Stimulated activated naive CD8-positive, alpha-beta T cell treated with anti-CD3 and anti-CD28 coated beads, Interleukin-15, Interleukin-2, amounts not matched to agents 100 ng/mL and 50 ng/mL, for 24 hours (primary cell): ENCODE data around the gene HYLS1.

ENCODE experiments used
- H3K27ac Mint-ChIP-seq: one replicate; pipeline ENCODE4 v1.8.0; 2021; ENCODE audit warnings: mild to moderate bottlenecking, mixed read lengths
- H3K27me3 Mint-ChIP-seq: one replicate; pipeline ENCODE4 v1.8.0; 2021; ENCODE audit warnings: mixed read lengths
- H3K36me3 Mint-ChIP-seq: one replicate; pipeline ENCODE4 v1.8.0; 2021; ENCODE audit warnings: low read depth, mixed read lengths
- H3K4me1 Mint-ChIP-seq: one replicate; pipeline ENCODE4 v1.8.0; 2021; ENCODE audit warnings: low read depth, mixed read lengths
- H3K4me3 Mint-ChIP-seq: one replicate; pipeline ENCODE4 v1.8.0; 2021; ENCODE audit warnings: mild to moderate bottlenecking, mixed read lengths
- H3K9me3 Mint-ChIP-seq: one replicate; pipeline ENCODE4 v1.8.0; 2021; ENCODE audit warnings: mixed read lengths

HYLS1 gene

DNA sequence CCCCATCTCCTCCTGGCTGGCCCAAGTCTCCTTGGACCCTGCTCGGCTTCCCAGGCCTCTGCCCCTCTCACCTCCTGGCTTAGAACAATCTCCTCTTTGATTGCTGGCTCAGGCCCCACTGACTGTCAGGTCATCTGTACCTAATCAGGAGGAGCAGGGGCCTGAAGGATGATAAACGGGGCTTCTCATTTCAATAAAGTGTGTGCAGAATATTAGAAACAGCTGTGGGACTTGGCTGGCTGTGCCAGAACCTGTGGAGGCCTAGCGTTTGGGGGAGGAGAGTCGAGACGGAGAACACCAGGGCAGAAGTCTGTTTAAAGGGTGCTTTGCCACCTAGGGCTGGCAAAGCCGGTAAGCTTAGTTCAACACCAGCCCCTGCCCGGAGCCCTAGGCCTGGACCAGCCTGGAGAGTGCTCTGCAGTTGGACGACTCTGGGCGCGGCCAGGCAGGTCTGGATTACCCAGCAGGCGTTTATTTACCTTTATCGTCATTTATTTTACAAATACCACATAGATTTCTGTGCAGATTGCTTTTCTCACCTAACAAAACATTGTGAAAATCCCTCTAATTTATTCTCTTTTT lies 48.2 kb downstream of the HYLS1 start:
- Mint-ChIP-seq H3K27me3 (no peaks in the 10 kb centered on the region), H3K4me3 (no peak overlapping the region), H3K36me3 (no peaks in the 10 kb centered on the region), H3K4me1 (peaks cover 8% of the 10 kb centered on the region), H3K27ac (no peak overlapping the region), H3K9me3 (no peaks in the 10 kb centered on the region)

DNA sequence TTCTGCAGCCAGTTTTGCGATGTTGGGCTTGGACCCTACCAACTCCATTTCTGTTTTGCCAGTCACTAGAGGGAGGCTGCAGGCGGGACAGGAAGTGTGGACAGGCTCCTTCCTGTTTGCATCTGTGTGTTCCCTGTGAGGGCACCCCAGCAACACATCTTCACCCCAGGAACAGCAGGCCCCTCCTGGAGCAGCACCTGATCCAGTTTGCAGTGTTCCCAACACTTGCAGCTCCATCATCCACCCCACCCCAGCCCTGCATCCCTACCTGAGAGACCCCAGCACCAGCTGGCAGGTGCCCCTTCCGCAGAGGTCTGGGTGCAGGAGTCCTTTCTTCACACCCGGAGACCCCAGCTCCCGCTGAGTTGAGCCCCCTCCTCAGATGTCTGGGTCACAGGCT lies 51.0 kb downstream of the HYLS1 start:
- no peaks in the 10 kb centered on the region for H3K9me3 Mint-ChIP-seq
- H3K4me1 Mint-ChIP-seq = peaks cover 6% of the 10 kb centered on the region
- H3K4me3 Mint-ChIP-seq = no peak overlapping the region
- no peaks in the 10 kb centered on the region for H3K36me3 Mint-ChIP-seq
- H3K27ac Mint-ChIP-seq = no peak overlapping the region
- H3K27me3 Mint-ChIP-seq = no peaks in the 10 kb centered on the region

DNA sequence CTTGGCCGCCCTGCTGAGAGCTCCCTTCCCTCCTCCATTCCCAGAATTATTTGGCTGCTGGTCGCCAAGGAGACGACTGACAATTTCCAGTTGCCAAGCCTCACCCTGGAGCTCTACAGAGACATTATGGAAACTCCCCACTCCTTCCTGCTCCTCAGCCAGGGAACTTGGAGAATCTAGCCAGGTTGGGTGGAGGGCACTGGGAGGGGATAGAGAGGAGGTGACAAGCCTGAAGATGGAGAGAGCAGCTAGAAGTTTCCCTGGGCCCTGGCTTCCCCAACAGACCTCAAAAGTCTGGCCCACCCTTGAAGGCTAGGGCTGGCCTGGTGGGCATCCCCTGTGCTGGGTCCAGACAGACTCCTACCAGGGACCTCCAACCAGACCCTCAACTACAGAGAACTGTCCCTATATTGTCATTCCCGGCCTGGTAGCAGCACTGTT lies 51.6 kb downstream of the HYLS1 start:
- Mint-ChIP-seq H3K9me3 (no peaks in the 10 kb centered on the region), H3K4me1 (peaks cover 5% of the 10 kb centered on the region), H3K4me3 (no peak overlapping the region), H3K27me3 (no peaks in the 10 kb centered on the region), H3K27ac (no peak overlapping the region), H3K36me3 (no peaks in the 10 kb centered on the region)

DNA sequence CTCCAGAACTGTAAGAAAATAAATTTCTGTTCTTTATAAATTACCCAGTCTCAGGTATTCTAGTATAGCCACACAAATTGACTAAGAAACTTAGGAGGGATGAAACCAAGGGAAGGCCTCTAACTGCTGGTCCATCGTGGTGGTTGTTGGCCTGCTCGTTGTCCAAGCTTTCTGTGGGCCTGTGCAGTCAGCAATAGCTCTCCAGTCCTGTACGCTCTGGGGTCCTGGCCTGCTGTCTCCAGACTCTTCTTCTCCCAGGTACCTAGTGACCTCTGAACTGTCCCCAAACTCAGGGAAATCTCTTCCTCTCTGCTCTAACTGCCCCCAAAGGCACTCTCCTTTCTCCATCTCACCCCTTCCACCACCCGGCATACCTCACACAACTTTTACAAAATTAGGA lies 52.7 kb downstream of the HYLS1 start:
- H3K27me3 Mint-ChIP-seq = no peaks in the 10 kb centered on the region
- peaks cover 5% of the 10 kb centered on the region for H3K4me1 Mint-ChIP-seq
- H3K27ac Mint-ChIP-seq = no peak overlapping the region
- no peaks in the 10 kb centered on the region for H3K9me3 Mint-ChIP-seq
- no peaks in the 10 kb centered on the region for H3K36me3 Mint-ChIP-seq
- no peak overlapping the region for H3K4me3 Mint-ChIP-seq

DNA sequence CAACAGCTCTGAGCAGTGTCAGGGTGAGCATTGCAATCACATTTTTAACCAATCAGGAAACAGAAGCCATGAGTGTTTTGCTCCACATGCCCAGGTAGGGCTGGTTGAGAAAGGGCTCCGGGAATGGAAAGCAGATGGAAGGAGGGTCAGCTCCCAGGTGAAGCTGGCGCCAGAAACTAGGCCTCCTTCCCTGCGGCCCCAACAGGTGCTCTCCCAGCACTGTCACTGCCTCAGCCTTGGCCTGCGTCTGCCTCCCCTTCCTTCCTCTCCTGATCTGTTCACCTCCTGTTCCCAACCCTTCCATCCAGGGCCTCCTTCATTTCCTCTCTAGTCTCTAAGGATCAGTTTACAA lies 53.8 kb downstream of the HYLS1 start:
- no peak overlapping the region for H3K4me3 Mint-ChIP-seq
- no peak overlapping the region for H3K27ac Mint-ChIP-seq
- H3K36me3 Mint-ChIP-seq = no peaks in the 10 kb centered on the region
- H3K27me3 Mint-ChIP-seq = no peaks in the 10 kb centered on the region
- H3K9me3 Mint-ChIP-seq = no peaks in the 10 kb centered on the region
- peaks cover 5% of the 10 kb centered on the region for H3K4me1 Mint-ChIP-seq

DNA sequence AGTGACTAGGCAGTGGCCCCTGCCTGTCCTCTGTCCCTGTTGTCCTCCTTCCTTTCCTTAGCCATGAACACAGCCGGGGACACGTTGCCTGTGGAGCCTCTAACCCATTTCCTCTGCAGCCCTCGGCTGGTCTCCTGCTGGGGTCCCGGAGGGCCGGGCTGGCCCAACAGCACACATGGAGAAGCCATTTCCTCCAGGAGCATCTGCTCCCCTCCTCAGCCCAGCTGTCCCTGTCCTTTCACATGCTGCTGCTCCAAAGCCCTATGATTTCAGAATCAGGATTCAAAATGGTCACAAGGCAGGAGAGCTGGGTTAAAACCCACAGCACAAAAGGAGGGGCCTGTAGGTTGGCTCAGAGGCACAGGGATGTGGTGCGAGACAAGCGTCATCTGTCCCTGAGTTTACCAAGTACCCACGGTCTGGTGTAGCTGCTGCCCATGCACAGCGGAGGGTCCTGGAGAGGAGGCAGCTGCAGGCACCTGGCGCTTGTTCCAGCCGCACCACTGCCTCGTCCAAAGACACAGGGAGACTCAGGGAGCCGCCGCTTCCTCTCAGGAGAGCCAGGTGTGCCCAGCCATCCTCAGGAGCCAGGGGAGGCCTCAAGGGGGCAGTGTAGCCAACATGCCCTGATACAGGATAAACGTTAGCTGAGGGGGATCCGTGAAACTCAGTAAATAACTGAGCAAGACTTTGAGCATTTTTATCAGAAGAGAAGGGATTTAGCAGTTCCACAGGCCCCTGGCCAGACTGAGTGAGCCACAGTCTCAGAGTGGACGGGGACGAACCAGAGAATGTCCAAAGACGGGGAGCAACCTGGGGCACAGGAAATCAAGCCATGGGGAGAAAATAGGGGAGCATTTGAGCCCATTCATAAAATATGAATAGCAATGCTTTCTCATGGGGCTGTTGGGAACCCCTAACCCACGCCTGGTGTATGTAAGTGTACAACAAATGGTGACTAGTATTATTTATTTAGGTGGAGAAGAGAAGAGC lies 54.4 kb downstream of the HYLS1 start:
- no peak overlapping the region for H3K27ac Mint-ChIP-seq
- peaks cover 5% of the 10 kb centered on the region for H3K4me1 Mint-ChIP-seq
- H3K4me3 Mint-ChIP-seq = no peak overlapping the region
- H3K27me3 Mint-ChIP-seq = no peaks in the 10 kb centered on the region
- H3K36me3 Mint-ChIP-seq = no peaks in the 10 kb centered on the region
- H3K9me3 Mint-ChIP-seq = no peaks in the 10 kb centered on the region

DNA sequence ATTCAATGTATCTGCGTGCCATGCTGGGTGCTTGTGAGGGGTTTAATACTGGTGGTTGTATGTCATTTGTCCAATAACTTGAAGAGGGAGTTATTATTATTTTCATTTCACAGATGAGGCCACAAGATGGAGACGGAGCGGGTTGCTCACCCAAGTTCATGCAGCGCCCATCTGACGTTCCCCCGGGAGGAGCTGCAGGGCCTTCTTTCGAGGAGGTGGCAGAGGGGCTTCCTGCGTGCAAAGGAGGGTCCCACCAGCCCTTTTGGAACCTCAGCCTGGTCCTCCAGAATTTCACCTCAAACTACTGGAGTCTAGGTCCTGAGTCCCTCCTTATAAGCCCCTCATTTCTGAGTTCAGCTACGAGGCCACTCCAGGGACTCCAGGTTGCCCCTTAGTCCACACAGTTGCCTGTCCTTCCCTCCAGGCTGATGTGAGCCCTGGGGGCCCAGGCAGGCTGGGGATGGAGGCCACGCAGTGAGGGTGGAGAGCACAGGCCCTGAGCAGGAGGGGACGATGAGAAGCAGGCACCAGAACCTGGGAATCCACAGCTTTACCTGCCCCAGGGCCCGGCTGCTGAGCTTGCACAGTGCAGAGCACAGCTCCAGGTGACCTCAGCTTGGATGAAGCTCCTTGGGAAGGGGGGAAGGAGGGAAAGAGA lies 55.4 kb downstream of the HYLS1 start:
- Mint-ChIP-seq H3K27me3 (no peaks in the 10 kb centered on the region), H3K4me1 (peaks cover 5% of the 10 kb centered on the region), H3K9me3 (no peaks in the 10 kb centered on the region), H3K4me3 (no peak overlapping the region), H3K36me3 (no peaks in the 10 kb centered on the region), H3K27ac (no peak overlapping the region)

DNA sequence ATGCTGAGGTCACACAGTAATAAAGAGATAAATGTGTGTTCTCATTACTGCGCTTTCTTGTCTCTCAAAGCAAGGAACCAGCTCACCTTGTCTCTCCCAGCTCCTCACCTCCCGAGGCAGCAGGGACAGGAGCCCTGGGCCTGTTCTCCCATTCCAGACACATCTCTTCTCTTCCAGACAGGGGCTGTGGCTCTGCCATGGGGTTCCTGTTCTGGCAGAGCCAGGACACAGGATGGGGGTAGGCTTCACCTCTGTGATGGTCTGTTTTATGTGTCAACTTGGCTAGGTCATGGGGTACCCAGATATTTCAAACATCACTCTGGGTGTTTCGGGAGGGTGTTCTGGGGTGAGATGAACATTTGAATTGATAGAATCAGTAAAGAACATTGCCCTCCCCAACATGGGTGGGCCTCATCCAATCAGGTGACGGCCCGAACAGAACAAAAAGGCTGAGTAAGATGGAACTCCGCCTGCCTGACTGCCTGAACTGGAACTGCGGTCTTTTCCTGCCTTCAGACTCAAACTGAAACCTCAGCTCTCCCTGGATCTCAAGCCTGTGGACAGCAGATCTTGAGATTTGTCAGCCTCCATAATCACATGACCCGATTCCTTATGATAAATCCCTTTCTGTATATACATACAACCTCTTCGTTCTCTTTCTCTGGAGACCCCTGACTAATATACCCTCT lies 56.3 kb downstream of the HYLS1 start:
- H3K9me3 Mint-ChIP-seq = no peaks in the 10 kb centered on the region
- no peaks in the 10 kb centered on the region for H3K27me3 Mint-ChIP-seq
- H3K4me1 Mint-ChIP-seq = peaks cover 5% of the 10 kb centered on the region
- no peak overlapping the region for H3K27ac Mint-ChIP-seq
- no peak overlapping the region for H3K4me3 Mint-ChIP-seq
- no peaks in the 10 kb centered on the region for H3K36me3 Mint-ChIP-seq

DNA sequence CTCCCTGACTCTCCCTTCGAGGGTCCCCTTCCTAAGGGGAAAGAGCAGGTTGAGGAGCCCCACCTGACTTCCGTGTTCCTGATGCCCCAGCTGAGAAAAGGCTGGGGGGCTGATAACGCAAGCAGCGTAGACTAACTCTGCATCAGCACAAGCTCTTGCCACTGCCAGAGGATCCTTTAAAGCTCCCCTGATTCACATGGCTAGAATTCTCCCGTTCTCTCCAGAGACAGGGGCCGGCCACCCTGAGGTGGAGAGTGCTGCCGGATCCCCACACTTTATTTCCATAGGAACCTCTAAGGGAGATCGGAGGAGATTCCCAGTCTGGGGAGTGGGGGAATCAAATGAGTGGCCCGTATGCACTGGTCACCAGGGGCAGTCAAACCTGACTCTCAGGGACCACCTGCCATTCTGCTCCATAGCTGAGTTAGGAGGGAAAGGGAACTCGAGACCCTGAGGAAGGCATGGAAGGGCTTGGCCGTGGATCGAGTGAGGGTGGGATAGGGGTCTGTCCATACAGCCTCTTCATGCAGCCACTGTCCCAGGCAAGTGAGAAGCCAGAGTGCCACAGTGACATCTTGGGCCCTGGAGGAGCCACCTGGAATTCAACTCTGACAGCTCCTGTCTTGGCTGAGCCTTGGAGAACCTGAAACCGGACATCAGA lies 57.0 kb downstream of the HYLS1 start:
- H3K4me1 Mint-ChIP-seq = peaks cover 5% of the 10 kb centered on the region
- H3K4me3 Mint-ChIP-seq = no peak overlapping the region
- H3K9me3 Mint-ChIP-seq = no peaks in the 10 kb centered on the region
- no peak overlapping the region for H3K27ac Mint-ChIP-seq
- no peaks in the 10 kb centered on the region for H3K36me3 Mint-ChIP-seq
- no peaks in the 10 kb centered on the region for H3K27me3 Mint-ChIP-seq

DNA sequence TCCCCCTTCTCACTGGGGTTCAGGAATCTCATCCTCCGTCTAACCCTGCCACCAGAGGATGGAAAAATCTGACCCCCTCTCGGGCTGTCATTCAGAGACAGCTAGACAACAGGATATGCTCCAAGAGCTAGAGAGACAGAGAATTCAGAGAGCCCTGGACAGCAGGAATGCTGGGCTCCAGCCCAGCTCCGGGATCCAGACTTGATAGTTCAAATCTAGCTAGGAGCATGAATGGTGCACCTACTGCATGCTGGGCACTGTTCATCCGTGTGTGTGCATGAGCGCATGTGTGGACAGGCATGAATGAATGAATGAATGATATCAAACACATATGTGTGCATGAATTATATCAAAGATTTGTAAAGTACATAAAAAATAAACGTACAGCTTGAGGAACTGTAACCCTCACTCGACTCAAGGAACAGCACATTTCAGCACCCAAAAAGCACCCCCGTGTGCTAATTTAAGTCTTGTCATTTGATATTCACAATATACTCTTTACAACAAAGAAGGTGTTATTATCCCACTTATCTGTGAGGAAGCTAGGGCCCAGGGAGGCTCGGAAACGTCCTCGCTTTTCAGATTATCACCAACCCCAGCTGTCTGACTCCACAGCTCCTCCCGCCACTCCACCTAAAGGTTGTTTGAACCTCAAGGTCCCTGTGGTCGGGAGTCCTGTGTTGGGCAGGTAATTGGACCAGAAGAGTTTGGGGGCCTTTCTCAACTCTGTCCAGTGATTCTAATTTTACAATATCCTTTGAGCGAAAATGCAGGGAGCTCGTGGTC lies 57.7 kb downstream of the HYLS1 start:
- no peak overlapping the region for H3K4me3 Mint-ChIP-seq

DNA sequence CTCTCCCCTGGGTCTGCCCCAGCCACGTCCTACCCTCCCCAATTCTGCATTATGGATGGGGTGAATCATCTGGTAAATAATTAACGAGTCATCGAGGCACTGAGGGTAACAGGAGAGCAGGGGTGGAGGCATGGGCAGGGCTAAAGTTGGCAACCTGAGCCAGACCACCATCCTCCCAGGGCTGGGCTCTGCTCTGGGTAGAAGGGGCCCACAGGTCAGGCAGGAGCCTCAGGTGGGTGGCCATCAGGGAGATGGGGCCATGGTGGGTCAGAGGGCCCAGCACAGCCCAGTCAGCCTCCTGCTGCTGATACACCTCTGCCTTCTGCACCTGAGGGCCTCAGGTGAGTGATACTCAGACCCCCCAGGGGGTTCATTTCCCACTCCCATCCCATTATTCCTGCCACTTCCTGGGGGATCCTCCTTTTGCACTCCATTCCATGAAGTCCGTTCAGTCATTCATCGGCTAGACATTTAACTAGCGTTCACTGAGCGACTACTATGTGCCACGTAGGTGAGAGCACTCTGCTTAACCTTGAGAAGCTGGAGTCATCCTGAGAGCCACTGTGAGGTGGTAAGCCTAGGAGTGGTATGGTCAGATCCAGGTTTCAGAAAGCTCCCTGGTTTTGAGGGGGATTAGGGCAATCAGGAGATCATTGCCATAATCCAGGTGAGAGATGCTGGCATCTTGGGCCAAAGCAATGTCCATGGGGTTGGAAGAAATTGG lies 58.5 kb downstream of the HYLS1 start, which contains the start of gene VSIG10L2:
TSS of gene VSIG10L2 (plus strand) at position 248 of the 724 bp plus-strand sequence. CDS start at position 260, 12 bp downstream.
- H3K4me3 Mint-ChIP-seq = no peak within 1 kb of the TSS
- H3K27me3 Mint-ChIP-seq = no peaks in the 10 kb centered on the region
- H3K4me1 Mint-ChIP-seq = peaks cover 5% of the 10 kb centered on the region
- H3K9me3 Mint-ChIP-seq = no peaks in the 10 kb centered on the region
- H3K36me3 Mint-ChIP-seq = no peaks in the 10 kb centered on the region
- H3K27ac Mint-ChIP-seq = no peak within 1 kb of the TSS

More for the DNA sequence above, 57.7 kb downstream of the HYLS1 start:
- H3K27ac Mint-ChIP-seq = no peak overlapping the region
- no peaks in the 10 kb centered on the region for H3K36me3 Mint-ChIP-seq
- peaks cover 5% of the 10 kb centered on the region for H3K4me1 Mint-ChIP-seq
- no peaks in the 10 kb centered on the region for H3K9me3 Mint-ChIP-seq
- no peaks in the 10 kb centered on the region for H3K27me3 Mint-ChIP-seq

DNA sequence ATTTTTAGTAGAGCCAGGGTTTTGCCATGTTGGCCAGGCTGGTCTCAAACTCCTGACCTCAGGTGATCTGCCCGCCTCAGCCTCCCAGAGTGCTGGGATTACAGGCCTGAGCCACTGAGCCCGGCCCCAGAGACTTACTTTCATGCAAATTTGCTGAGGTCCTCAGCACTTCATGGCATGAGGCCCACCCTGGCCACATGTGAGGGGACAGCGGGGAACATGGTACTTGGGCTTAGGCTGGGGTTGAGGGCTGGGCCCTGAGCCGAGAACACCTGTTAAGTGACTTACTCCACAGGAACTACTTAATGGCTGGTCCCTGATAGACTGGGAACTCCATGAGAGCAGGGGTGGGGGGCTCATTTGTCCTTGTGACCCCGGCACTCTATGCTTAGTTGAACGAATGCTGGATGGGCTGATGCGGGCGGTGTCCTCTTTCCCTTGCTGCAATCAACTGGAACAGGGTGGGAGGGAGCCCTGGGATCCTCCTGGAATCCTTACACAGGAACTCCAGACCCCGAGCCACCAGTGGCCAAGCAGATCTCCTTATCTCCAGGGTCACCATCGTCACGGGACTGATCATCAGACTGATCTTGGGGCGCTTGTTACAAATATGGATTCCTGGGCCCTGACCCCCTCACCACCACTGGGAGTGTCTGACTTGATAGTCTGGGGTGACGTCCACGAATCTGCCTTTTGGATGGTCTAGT lies 59.4 kb downstream of the HYLS1 start:
- H3K27ac Mint-ChIP-seq = no peak overlapping the region

More for the DNA sequence above, 59.4 kb downstream of the HYLS1 start:
- peaks cover 5% of the 10 kb centered on the region for H3K4me1 Mint-ChIP-seq
- H3K36me3 Mint-ChIP-seq = no peaks in the 10 kb centered on the region
- peaks cover 3% of the 10 kb centered on the region for H3K27me3 Mint-ChIP-seq
- no peaks in the 10 kb centered on the region for H3K9me3 Mint-ChIP-seq
- no peak overlapping the region for H3K4me3 Mint-ChIP-seq
